ENCODE measurements around the gene PTPRM. TPM values are rescaled to one million over a fixed set of nuclear protein-coding genes. Genes with fewer than 3 reads are reported as not detected.

Gene PTPRM
- total and polyA plus RNA-seq, 12 donors: 31.7 to 116 (median 61.2) TPM

DNA sequence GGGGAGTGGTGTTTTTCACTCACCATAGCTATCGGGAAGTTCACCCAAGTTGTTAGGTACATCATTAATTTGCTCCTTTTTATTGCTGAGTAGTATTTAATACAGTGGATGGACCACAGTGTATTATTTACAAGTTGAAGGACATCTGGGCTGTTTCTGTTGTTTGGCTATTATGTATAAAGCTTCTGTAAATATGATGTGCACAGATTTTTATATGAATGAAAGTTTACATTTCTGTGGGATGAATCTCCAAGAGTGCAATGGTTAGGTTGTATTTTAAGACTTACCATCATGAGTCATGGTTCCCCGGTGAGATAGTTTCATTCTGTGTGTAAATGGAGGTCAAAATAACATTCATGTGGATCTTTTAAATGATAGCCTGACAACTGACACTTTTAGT, 337.4 kb downstream of the PTPRM start:
- intact Hi-C loops (cut with DNase I): no loop called here
- H3K4me3 ChIP-seq: no peak overlapping the region

DNA sequence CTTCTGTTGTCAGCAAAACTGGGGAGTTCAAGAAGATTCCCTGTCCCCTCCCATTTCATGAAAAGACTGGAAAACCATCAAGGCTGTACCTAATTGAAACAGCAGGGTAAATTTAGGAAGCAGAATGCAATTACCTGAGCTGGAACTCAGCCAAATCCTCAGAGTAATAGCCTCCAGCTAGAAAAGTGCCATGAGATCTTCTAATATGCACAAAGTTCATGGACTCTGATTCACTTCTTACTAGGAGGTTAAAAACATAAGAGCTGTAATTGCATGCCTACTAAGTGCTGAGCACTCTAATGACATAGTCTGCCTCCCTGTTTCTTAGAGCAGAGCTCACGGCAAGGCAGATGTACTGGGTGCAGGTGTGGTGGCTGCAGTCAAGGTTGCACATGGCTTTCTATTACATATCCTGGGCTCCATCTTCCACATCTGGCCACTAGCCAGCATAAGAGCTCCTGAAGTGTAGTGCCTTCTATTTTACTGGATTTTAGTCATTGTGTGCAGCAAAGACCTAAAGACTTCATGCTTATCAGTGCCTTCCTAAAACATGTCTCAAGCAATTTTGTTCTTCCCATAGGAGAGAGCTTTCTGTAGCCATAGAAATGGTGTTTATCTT, 341.7 kb downstream of the PTPRM start:
- Histone ChIP-seq H3K36me3 (replicated peaks in 1 of 2) (no peaks in the 10 kb centered on the region), H3K27ac (no peak overlapping the region), H3K4me3 (no peak overlapping the region), H3K4me1 (replicated peaks in 1 of 2) (no peaks in the 10 kb centered on the region), H3K27me3 (no peaks in the 10 kb centered on the region), H3K9me3 (replicated peaks in 1 of 3) (no peaks in the 10 kb centered on the region)
- no peak for DNase-seq
- intact Hi-C loops (cut with DNase I): no loop called here
- WGBS, 4 donors: 69 to 100% (median 93%) methylated on average over 1 of the region's 1 CpG
- TF ChIP-seq, protein P1, sequence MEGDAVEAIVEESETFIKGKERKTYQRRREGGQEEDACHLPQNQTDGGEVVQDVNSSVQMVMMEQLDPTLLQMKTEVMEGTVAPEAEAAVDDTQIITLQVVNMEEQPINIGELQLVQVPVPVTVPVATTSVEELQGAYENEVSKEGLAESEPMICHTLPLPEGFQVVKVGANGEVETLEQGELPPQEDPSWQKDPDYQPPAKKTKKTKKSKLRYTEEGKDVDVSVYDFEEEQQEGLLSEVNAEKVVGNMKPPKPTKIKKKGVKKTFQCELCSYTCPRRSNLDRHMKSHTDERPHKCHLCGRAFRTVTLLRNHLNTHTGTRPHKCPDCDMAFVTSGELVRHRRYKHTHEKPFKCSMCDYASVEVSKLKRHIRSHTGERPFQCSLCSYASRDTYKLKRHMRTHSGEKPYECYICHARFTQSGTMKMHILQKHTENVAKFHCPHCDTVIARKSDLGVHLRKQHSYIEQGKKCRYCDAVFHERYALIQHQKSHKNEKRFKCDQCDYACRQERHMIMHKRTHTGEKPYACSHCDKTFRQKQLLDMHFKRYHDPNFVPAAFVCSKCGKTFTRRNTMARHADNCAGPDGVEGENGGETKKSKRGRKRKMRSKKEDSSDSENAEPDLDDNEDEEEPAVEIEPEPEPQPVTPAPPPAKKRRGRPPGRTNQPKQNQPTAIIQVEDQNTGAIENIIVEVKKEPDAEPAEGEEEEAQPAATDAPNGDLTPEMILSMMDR (IDR thresholded peaks at IDR 0.05): no peak
- no peak for TF ChIP-seq POLR2A (IDR thresholded peaks at IDR 0.05)

More for the DNA sequence above, 337.4 kb downstream of the PTPRM start:
- no peak for DNase-seq
- TF ChIP-seq POLR2A (IDR thresholded peaks at IDR 0.05): no peak
- TF ChIP-seq, protein P1 (IDR thresholded peaks at IDR 0.05): no peak
- no peaks in the 10 kb centered on the region for H3K4me1 ChIP-seq (replicated peaks in 1 of 2)
- H3K36me3 ChIP-seq (replicated peaks in 1 of 2): no peaks in the 10 kb centered on the region
- H3K9me3 ChIP-seq (replicated peaks in 1 of 3): no peaks in the 10 kb centered on the region
- no peaks in the 10 kb centered on the region for H3K27me3 ChIP-seq
- 65 to 79% (median 73%) methylated on average over 2 of the region's 2 CpGs for WGBS, 4 donors
- no peak overlapping the region for H3K27ac ChIP-seq

DNA sequence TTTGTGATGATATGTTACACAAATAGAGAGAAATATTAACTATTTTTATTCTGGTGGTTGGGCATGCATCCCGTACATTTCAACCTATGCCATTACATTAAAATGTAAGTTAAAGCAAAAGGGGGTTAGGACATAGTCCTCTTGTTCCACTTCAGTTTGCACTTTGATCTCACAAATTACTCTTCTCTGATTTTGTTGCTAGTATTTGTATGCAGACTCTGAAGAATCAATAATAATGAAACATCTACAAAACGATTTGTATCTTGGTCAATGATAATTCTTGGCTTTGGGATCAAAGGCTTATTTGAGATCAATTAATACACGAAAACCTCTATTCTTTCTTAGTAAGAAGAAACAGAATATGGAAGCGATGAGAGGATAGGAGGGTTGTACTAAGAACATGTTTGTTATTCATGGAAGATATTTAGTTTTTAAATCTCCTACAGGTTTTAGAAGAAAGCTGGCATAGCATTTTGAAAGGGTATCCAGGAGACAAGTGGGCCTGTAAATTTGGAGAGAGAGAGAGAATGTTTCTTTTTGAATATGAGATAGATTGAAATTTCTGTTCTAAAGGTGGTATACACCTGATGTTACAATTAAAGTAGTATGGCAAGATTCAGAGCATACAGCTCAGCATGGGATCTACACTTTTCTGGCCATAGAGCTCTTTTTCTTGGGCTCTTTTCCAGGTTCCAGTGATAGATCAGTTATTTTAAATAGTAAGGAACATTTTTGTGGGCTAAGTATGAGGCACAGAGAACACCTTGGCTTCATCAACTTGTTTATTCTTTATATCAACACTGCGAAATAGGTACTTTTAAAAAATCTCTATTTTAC, 347.9 kb downstream of the PTPRM start:
- intact Hi-C loops (cut with DNase I): no loop called here
- TF ChIP-seq, protein P1 (IDR thresholded peaks at IDR 0.05): no peak
- no peak for TF ChIP-seq POLR2A (IDR thresholded peaks at IDR 0.05)
- H3K9me3 ChIP-seq (replicated peaks in 1 of 3): no peaks in the 10 kb centered on the region
- DNase-seq: no peak
- no peaks in the 10 kb centered on the region for H3K27me3 ChIP-seq
- WGBS, 4 donors: 82 to 88% (median 86%) methylated on average over 5 of the region's 5 CpGs
- H3K36me3 ChIP-seq (replicated peaks in 1 of 2): no peaks in the 10 kb centered on the region
- H3K4me1 ChIP-seq (replicated peaks in 1 of 2): no peaks in the 10 kb centered on the region
- H3K27ac ChIP-seq: no peak overlapping the region
- no peak overlapping the region for H3K4me3 ChIP-seq

DNA sequence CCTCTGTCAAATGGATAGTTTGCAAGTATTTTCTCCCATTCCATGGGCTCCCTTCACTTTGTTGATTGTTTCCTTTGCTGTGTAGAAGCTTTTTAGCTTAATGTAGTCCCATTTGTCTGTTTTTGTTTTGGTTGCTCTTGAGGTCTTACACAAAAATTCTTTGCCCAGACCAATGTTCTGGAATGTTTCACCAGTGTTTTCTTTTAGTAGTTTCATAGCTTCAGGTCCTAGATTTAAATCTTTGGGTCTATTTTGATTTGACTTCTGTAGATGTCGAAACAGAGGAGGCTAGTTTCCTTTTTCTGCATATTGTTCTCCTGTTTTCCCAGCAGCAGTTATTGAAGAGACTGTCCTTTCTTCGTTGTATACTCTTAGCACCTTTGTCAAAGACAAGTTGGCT, 351.6 kb downstream of the PTPRM start:
- 77 to 90% (median 80%) methylated on average over 2 of the region's 2 CpGs for WGBS, 4 donors
- Histone ChIP-seq H3K27me3 (no peaks in the 10 kb centered on the region), H3K4me3 (no peak overlapping the region), H3K27ac (no peak overlapping the region), H3K36me3 (replicated peaks in 1 of 2) (no peaks in the 10 kb centered on the region), H3K9me3 (replicated peaks in 1 of 3) (peaks cover 0 to 7% (median 0%) of the 10 kb centered on the region in 3 donors), H3K4me1 (replicated peaks in 1 of 2) (peaks cover 4 to 18% of the 10 kb centered on the region in 2 donors)
- intact Hi-C loops (cut with DNase I): no loop called here
- TF ChIP-seq, protein P1 (IDR thresholded peaks at IDR 0.05): no peak
- no peak for TF ChIP-seq POLR2A (IDR thresholded peaks at IDR 0.05)
- DNase-seq: no peak
